Measurements from ENCODE around the gene IL26. TPM values are rescaled to one million over a fixed set of nuclear protein-coding genes. Genes with fewer than 3 reads are reported as not detected.

The IL26 gene
- total and polyA plus RNA-seq, 2 donors from 2014 or later, result not detected

DNA sequence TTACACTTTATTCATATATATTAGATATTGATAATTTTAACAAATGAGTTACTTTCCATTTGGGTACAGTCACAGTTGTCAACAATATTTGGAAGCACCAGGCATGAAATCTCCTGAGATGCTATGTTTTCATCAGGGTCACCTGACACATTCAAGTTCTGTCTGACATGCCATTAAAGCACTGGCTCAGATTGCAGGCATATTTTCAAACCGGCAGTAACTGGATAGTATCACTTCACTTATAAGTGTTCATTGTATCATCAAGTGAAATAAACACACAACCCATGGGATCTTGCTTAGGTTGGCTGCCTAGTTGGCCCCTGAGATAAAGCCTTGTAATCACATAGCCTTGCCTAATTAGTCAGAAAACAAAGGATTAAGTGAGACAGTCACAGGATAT lies 70.8 kb downstream of the IL26 start:
- no peaks in the 10 kb centered on the region for H3K36me3 ChIP-seq (ENCODE audit: control insufficient read depth in 2 of 3, insufficient read depth in 3 of 3, low read length in 3 of 3)
- no peaks in the 10 kb centered on the region for H3K27me3 ChIP-seq (ENCODE audit: control insufficient read depth, insufficient read depth, low read length)
- no peak overlapping the region for H3K27ac ChIP-seq (ENCODE audit: low read depth in 2 of 2, low read length in 2 of 2)
- no peaks in the 10 kb centered on the region for H3K9me3 ChIP-seq (ENCODE audit: control insufficient read depth in 2 of 3, insufficient read depth in 1 of 3, low read length in 3 of 3)
- no peak overlapping the region for H3K9ac ChIP-seq (ENCODE audit: low read length in 3 of 3)
- no peak overlapping the region for H3K4me3 ChIP-seq (ENCODE audit: low read length in 3 of 3)
- H3K4me1 ChIP-seq (ENCODE audit: control insufficient read depth in 2 of 3, insufficient read depth in 2 of 3, low read depth in 1 of 3, low read length in 3 of 3), result no peaks in the 10 kb centered on the region
- TF ChIP-seq, protein P1, sequence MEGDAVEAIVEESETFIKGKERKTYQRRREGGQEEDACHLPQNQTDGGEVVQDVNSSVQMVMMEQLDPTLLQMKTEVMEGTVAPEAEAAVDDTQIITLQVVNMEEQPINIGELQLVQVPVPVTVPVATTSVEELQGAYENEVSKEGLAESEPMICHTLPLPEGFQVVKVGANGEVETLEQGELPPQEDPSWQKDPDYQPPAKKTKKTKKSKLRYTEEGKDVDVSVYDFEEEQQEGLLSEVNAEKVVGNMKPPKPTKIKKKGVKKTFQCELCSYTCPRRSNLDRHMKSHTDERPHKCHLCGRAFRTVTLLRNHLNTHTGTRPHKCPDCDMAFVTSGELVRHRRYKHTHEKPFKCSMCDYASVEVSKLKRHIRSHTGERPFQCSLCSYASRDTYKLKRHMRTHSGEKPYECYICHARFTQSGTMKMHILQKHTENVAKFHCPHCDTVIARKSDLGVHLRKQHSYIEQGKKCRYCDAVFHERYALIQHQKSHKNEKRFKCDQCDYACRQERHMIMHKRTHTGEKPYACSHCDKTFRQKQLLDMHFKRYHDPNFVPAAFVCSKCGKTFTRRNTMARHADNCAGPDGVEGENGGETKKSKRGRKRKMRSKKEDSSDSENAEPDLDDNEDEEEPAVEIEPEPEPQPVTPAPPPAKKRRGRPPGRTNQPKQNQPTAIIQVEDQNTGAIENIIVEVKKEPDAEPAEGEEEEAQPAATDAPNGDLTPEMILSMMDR (IDR thresholded peaks at IDR 0.05; ENCODE audit: borderline replicate concordance, extremely low read depth, insufficient read depth), result no peak
- DNase-seq (peak in 2 of 5 donors; percentile 21 to 25), FAIRE-seq (no peak)
- intact Hi-C loops (cut with DNase I), result no loop called here

Other genes with a start within 250 kb of the IL26 start
- gene IFNG-AS1, start 236.4 kb downstream of the IL26 start, total RNA-seq, result 0.85 TPM
- not detected for gene IFNG-AS1, start 236.4 kb downstream of the IL26 start, polyA plus RNA-seq (ENCODE audit: insufficient read depth, low read depth, low replicate concordance)
- not detected for gene IFNG, start 66.1 kb downstream of the IL26 start, total RNA-seq
- not detected for gene IFNG, start 66.1 kb downstream of the IL26 start, polyA plus RNA-seq (ENCODE audit: insufficient read depth, low read depth, low replicate concordance)
- not detected for gene IL22, start 27.8 kb upstream of the IL26 start, total RNA-seq
- gene IL22, start 27.8 kb upstream of the IL26 start, polyA plus RNA-seq (ENCODE audit: insufficient read depth, low read depth, low replicate concordance), result not detected
- 14.1 TPM for gene MDM1, start 106.6 kb upstream of the IL26 start, total RNA-seq
- gene MDM1, start 106.6 kb upstream of the IL26 start, polyA plus RNA-seq (ENCODE audit: insufficient read depth, low read depth, low replicate concordance), result 8.9 TPM

All from kidney (tissue), 14 donors.